GM18511 (cell line): ENCODE results near the gene MYO1G.
"Not testable (repeated sequence)": the region's sequence is repeated elsewhere in the genome, so short reads cannot be mapped to it uniquely, and the experiment has no call there.

Experiments
- ATAC-seq: cut with Tn5 transposase; IDR thresholded peaks from one replicate; pipeline ENCODE4 v1.9.1; 2021; ENCODE audit warnings: mild to moderate bottlenecking, moderate library complexity; ENCODE audit not compliant: unreplicated experiment

MYO1G gene

GRCh38 chr7:44978511-44979366 lies at the start of gene MYO1G:
Gene MYO1G, minus strand, starts transcription at chr7:44979015. Its CDS starts 54 bp downstream, at chr7:44978961.
- peak; percentile 73 for ATAC-seq

DNA sequence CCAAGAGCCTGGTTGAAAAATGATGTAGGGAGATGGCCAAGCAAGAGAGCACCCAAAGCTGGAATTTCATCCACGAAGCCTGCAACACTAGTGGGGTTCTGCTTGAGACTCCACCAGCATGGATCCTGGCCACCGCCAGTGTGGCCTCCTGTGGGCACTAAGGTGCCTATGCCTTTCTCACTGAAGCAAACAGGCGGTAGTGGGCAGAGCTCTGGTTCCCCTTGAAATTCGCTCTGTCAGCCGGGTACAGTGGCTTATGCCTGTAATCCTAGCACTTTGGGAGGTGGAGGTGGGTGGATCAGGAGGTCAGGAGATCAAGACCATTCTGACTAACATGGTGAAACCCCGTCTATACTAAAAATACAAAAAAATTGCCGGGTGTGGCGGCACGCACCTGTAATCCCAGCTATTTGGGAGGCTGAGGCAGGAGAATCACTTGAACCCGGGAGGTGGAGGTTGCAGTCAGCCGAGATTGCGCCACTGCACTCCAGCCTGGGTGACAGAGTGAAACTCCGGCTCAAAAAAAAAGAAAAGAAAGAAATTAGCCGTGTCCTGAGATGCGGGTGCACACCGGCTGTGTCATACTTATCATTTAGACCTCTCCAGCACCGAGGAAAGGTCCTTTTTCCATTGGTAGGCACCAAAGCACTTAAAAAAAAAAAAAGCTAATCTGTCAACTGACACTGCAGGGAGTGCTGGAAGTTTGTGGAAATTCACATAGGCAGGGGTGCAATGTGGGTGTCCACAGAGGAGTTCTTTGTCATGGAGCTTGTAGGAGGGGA lies 49.5 kb upstream of the MYO1G start:
- no peak for ATAC-seq

DNA sequence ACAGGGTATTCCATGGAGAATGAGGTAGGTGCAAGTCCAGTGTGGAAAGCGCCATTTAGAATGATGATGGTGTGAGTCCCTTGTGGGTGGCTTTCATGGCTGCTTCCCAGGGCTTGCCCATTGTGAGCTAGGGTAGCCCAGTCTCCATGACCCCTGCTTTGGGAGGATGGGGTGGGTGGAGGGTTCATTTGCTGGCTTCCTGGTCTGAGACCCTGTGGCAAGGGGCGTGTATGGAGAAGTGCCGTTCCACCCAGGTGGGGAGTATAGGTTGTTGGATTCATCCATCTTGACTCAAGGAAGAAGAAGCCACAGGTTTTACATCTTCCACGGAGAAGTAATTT lies 48.9 kb upstream of the MYO1G start:
- peak; percentile 10 for ATAC-seq

DNA sequence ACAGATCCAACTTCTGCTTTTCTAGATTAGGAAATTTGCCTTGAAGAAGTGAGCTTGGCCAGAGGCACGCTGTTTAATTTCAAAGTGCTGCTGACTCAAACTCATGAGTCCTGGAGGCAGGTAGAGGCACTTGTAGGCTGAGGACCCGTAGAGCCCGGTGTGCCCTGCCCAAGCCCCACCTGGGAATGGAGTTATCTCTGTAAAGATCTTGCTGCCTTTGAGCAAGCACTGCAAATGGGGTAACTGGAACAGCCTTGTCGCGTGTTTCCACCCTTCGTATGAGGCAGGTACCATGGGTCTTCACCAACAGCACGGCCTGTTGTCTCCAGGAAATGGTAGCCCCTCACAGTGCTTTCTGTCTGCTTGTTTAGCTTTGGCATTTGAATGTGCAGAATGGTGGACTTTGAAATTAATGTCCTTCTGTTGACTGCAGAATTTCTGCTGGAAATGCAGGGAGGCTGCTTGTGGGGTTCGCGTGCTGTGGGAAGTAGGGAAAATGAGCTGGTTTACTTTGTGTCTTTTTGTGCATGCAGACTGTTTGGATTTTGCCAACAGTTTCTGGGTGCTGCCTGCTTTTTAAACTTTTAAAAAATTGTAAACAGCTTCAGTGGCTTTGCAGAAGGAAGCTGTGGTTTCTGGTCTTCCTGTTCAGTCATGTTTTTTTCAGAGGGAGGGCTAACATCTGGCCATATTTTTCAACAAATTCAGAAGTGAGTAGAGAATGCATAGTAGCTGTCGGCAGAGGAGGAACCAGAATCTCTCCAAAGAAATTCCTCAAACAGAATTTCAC lies 48.4 kb upstream of the MYO1G start:
- ATAC-seq, result peak; percentile 62

GRCh38 chr7:45026013-45026412 lies 47.2 kb upstream of the MYO1G start:
- ATAC-seq, result no peak

DNA sequence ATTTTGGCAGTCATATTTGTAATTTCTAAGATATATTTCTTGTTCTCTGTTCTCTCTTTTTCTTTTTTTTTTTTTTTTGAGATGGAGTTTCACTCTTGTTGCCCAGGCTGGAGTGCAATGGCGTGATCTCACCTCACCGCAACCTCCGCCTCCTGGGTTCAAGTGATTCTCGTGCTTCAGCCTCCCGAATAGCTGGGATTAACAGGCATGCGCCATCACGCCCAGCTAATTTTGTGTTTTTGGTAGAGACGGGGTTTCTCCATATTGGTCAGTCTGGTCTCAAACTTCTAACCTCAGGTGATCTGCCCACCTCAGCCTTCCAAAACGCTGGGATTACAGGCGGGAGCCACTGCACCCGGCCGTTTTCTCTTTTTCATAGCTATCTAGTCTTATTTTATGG lies 46.7 kb upstream of the MYO1G start:
- not testable (repeated sequence) for ATAC-seq

DNA sequence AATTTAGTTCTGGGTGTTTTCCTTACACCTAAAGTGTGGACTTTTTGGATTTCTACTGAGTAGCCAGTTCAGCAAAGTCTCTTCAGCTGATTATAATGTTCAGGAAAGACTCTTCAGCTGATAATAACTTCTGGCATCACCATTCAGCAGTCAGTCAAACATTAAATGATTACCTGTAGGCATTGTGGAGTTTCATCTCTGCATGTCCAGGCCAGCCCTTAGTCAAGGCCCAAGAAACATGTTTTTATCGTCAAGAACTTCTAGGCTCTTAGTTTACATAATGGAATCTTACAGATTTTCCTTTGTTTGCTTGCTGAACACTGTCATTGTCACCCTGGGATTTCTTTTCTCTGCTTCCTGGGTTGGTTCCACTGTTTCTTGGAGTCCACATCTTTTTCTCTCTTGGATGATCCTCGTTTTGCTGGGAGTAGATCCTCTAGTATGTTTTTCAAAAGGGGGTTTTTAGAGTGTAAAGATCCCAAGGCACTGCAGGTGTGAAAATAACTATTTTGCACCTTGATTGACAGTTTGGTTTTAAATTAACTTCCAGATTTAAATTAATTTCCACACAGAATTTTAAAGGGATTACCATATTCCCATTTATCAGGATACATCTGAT lies 45.4 kb upstream of the MYO1G start:
- ATAC-seq, result no peak

GRCh38 chr7:45021604-45022296 lies 42.9 kb upstream of the MYO1G start:
- peak; percentile 73 for ATAC-seq

DNA sequence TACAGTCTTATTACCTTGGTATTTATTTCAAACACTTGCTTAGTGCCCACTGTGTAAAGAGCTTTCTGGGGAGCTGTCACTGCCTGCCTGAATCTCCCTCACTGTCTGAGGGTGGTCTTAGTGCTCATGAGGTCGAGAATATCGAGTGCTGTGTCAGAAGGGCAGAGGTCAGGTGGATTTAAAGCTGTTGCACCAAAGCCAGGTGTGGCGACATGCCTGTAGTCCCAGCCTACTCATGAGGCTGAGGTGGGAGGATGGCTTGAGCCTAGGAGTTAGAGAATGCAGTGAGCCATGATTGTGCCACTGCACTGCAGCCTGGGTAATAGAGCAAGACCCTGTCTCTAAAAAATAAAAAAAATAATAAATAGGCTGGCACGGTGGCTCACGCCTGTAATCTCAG lies 42.1 kb upstream of the MYO1G start:
- ATAC-seq, result no peak

GRCh38 chr7:45017253-45017652 lies 38.4 kb upstream of the MYO1G start:
- ATAC-seq, result no peak

GRCh38 chr7:45015313-45015712 lies 36.5 kb upstream of the MYO1G start:
- ATAC-seq, result no peak

- ATAC-seq, result no peak
Measured at GRCh38 chr7:45013465-45013967, 34.7 kb upstream of the MYO1G start.

- peak; percentile 89 for ATAC-seq
Measured at GRCh38 chr7:45007571-45008328, 28.9 kb upstream of the MYO1G start.

DNA sequence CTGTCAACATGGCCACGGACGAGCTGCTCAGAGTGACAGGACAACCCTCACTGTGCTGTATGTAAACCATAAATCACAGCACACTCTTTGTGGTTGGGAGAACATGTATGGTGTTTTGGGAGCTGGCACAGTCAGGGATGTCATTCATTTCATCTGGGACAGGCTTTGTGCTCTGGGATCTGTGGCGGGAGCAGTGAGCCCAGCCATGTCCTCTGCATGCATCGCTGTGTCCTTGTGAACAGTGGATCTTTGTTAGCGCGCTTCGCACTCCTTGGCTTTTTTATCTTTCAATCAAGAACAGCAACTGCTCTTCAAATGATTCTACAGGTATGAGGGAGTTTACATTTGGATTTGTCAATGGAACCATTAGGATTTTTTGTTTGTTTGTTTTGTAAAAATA lies 28.3 kb upstream of the MYO1G start:
- no peak for ATAC-seq

DNA sequence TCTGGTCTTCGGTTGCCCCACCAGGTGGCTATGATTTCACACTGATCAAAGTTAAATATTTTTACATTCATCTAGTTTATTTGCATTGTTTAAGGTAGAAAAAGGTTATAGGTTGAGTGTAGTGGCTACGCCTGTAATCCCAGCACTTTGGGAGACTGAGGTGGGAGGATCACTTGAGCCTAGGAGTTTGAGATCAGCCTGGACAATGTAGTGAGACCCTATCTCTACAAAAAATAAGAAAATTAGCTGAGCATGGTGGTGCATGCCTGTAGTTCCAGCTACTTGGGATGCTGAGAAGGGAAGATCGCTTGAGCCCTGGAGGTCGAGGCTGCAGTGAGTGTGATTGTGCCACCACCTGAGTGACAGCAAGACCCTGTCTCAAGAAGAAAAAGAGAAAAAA lies 25.0 kb upstream of the MYO1G start:
- ATAC-seq, result no peak

DNA sequence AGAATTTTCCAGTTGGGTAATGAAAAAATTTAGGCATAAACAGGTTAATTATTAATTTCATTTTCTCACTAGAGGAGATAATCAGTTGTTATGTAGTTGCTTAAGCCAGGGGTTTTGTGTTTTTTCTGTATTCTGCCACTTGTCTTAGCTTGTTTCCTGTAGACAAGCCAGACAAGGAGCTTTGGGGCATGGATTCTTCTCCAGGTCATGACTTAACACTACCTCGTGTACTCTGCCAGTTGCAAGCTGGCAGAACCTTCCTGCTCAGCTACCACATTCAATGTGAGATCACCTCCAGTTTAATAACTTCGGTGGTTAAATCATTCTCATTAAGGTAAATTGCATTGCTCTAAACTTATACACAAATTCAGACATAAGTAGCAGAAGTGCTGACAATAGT lies 23.0 kb upstream of the MYO1G start:
- no peak for ATAC-seq

DNA sequence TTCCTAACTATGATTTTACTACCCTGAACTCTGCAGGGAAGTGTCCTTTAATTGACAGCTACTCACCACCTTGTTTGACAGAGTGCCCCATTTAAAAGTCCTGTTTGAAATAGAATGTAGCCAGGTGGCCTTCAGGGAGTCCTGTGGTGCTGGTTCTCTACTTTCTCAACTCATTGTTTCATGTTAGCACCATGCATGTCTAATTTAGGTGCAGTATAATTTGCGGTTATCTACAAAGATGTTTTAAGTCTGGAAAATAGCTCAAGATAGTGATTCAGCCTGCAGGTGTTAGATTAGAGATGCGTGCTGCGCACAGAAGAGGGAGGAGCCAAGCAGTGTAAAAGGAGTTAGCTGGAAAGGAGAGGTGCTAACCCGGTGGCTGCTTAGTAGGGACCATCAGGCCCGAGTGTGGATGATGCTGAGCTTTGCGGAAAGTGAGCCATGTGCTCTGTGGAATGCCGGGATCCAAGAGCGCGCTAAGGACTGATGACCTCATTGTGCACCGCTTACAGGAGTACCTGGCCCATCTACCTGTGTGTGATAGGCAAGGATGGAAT lies 22.4 kb upstream of the MYO1G start:
- peak; percentile 41 for ATAC-seq

- ATAC-seq, result peak; percentile 12
Measured at GRCh38 chr7:45000093-45001032, 21.5 kb upstream of the MYO1G start, which contains the start of gene CCM2. Gene CCM2, plus strand, starts transcription at chr7:45000201. Its CDS starts 133 bp downstream, at chr7:45000334.
